GM18498 (cell line): Measurements from ENCODE around the gene SERINC3.
"Not testable (repeated sequence)": the region's sequence is repeated elsewhere in the genome, so short reads cannot be mapped to it uniquely, and the experiment has no call there.

ENCODE experiments used
- ATAC-seq: cut with Tn5 transposase; IDR thresholded peaks from one replicate; pipeline ENCODE4 v1.9.1; 2021; ENCODE audit warnings: mild to moderate bottlenecking, moderate library complexity; ENCODE audit not compliant: unreplicated experiment

SERINC3 gene

GRCh38 chr20:44494681-44495080 lies 27.2 kb downstream of the SERINC3 start:
- ATAC-seq, result no peak

GRCh38 chr20:44494266-44494665 lies 27.6 kb downstream of the SERINC3 start:
- ATAC-seq, result no peak

DNA sequence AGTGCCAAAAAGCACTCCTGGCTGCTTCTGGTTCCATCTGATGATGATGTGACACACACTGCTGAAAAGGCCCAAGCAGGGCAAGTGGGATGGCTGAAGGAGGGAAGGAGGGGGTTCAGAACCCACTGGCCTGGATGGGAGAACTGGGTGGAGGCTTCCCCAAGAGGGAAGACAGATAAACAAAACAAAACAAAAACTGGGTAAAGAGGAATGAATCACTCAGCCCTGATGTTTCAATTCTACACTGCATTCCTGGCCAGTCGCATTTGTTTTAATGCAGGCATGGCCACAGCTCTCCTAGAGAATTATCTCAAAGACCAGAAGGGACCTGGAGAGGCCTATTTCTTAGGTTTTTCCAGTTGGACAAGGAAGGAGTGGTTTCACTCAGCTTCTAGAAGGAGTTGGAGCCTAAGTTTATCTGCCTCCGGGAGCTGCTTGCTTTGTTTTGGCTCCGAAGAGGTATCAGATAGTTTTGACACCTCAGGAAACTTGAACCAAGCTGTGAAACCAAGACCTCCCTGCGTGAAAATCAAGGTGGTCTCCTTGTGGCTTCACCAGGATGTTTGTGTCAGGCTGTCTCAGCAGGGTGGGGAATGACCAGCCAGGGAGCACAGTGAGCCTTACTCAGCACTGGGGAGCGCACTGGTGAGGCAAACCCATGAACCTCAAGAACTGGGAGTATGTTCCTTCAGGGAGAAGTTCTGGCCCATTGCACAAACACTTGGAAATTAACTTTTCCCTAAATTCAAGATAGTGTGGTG lies 30.1 kb downstream of the SERINC3 start:
- no peak for ATAC-seq

GRCh38 chr20:44489931-44490330 lies 31.9 kb downstream of the SERINC3 start:
- no peak for ATAC-seq

DNA sequence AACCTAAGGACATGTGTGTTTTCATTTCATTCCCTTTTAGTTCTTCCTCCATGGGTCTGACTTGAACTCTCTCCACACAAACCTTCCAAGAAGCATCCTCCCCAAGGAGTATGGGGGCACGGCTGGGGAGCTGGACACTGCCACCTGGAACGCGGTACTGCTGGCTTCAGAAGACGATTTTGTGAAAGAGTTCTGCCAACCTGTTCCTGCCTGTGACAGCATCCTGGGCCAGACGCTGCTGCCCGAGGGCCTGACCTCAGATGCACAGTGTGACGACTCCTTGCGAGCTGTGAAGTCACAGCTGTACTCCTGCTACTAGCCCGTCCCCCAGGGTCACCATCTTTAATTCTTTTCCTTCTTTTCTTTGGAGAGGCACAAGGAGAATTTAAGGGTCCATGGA lies 32.6 kb downstream of the SERINC3 start:
- ATAC-seq, result no peak

DNA sequence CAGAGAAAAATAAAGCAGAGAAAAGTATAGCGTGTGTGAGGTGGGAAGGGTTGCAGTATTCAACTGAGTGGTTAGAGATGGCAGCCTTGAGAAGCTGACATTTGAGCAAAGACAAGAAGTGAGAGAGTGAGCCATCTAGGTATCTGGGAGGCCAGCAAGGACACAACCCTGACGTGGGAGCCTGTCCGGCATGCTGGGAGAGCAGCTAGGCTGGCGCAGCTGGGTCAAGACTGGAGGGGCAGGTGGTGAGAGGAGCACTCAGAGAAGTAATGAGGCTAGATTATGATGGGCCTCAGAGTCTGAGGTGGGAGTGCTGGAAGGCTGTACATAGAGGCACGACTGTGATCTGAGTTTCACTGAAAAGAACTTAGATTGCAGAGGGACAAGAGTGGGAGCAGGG lies 33.3 kb downstream of the SERINC3 start:
- no peak for ATAC-seq

DNA sequence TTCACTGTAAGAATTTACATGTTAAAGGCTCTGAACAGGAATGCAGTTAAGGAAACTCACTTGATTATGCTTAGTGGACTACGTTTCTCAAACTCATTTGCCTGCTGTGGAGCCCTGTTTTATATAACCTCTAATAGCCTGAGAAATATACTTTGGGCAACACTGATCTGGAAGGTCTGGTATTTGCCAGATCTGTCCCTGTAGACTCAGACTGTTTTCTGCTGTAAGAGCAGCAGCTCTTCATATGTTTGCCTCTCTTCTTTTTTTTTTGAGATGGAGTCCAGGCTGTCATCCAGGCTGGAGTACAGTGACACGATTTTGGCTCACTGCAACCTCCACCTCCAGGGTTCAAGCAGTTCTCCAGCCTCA lies 36.1 kb downstream of the SERINC3 start:
- no peak for ATAC-seq

GRCh38 chr20:44485078-44485829 lies 36.6 kb downstream of the SERINC3 start:
- ATAC-seq, result no peak

DNA sequence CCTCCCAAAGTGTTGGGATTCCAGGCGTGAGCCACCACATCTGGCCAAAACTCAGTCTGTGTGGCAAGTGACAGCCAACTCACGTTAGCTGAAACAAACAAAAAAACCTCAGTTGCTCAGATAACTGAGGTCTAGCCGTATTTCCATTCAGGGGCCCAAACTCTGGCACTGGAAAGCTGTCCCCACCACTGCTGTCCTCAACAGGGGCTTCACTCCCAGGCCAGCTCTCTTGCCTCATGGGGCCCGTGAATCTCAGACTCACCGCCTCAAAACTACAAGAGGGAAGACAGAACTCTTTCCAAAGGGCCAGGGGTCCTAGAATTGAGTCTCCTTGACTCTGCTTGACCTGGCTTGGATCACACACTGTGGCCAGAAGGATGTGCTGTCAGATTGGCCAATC lies 38.8 kb downstream of the SERINC3 start:
- no peak for ATAC-seq

DNA sequence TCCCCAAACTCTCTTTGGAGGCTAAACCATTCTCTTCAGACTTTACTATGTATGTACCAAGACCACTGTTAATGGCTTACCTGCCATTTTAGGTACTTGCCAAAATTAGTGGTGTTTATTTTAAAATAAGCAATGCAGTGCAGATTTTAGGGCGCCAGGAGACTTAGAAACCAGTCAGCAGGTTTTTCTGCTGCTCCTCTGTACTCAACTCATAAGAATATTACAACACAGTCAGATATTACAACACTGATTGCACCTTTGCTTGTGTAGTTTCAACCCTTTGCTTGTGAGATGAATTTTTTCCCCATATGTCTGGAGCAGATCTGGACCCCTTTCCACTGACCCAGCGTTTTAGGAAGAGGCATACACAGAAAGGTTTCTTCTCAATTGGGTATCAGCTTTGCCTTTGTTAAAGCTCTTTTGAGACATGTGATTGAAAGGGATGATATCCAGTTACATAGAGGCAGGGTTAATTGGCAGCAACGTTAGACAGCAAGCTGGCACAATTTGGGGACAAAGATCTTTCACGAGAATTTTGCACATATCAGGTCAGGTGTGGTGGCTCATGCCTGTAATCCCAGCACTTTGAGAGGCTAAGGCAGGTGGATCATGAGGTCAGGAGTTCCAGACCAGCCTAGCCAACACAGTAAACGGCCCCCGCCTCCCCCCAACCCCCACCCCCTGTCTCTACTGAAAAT lies 40.0 kb downstream of the SERINC3 start:
- no peak for ATAC-seq

DNA sequence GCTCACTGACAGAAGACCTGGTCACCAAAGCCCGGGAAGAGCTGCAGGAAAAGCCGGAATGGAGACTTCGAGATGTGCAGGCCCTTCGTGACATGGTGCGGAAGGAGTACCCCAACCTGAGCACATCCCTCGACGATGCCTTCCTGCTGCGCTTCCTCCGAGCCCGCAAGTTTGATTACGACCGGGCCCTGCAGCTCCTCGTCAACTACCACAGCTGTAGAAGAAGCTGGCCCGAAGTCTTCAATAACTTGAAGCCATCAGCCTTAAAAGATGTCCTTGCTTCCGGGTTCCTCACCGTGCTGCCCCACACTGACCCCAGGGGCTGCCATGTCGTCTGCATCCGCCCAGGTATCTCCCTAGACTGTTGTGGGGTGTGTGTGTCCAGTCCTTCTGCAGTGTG lies 41.8 kb downstream of the SERINC3 start:
- ATAC-seq, result no peak

GRCh38 chr20:44479643-44480042 lies 42.2 kb downstream of the SERINC3 start:
- no peak for ATAC-seq

- ATAC-seq, result no peak
Measured at GRCh38 chr20:44478206-44478605, 43.7 kb downstream of the SERINC3 start.

DNA sequence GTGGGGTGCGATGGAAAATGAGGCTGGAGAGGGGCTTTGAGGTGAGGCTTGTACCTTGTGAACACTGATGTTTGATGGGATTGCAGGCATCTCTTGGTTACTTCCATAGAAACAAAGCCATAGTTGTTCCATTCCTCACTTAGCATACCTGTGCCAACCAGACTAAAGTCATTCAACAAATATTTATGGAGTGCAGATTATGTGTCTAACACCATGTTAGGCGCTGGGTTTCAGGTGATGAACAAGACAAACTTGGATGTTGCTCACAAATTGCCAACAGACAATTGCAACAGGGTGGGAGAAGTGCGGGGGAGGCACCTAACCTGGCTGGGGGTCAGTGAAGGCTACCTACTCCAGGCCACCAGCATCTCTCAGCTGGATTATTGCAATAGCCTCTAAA lies 44.7 kb downstream of the SERINC3 start:
- no peak for ATAC-seq

GRCh38 chr20:44475694-44476560 lies 45.9 kb downstream of the SERINC3 start, which contains the start of gene TTPAL:
TTPAL (plus strand) TSS chr20:44475874; CDS start chr20:44480000, 4,126 bp downstream.
- peak; percentile 96 for ATAC-seq

GRCh38 chr20:44475372-44475693 lies 46.5 kb downstream of the SERINC3 start:
- no peak for ATAC-seq

- not testable (repeated sequence) for ATAC-seq
Measured at GRCh38 chr20:44472283-44472682, 49.6 kb downstream of the SERINC3 start.

DNA sequence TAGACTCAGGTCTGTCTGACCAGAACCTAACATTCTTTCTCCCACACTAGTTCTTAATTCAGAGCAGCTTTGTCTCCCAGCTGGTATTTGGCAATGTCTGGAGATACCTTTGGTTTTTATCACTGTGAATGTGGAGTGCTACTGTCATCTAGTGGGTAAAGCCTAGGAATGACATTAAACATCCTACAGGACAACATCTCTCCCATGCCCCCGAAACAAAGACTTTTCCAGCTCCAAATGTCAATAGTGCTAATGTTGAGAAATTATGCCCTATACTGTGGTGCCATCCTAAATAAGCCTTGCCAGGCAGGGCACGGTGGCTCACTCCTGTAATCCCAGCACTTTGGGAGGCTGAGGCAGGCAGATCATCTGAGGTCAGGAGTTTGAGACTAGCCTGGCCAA lies 50.4 kb downstream of the SERINC3 start:
- no peak for ATAC-seq

DNA sequence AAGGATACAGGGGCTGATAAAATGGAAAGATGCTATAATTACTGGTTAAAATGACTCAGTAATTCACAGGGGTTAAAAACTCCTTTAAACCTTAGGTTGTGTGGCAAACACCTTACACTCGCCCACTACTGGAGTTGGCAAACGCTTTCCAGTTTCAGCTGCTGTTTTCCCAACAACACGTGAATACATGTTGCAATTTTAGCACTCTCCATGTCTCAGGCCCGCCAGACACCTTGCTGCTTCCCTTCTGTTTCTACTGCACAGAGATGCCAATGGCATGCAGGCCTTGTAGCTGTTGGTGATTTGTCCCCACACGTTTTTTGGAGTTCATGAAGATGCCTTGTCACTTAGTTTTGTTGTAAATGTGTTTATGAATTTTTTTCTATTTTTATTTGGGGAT lies 51.5 kb downstream of the SERINC3 start:
- no peak for ATAC-seq

DNA sequence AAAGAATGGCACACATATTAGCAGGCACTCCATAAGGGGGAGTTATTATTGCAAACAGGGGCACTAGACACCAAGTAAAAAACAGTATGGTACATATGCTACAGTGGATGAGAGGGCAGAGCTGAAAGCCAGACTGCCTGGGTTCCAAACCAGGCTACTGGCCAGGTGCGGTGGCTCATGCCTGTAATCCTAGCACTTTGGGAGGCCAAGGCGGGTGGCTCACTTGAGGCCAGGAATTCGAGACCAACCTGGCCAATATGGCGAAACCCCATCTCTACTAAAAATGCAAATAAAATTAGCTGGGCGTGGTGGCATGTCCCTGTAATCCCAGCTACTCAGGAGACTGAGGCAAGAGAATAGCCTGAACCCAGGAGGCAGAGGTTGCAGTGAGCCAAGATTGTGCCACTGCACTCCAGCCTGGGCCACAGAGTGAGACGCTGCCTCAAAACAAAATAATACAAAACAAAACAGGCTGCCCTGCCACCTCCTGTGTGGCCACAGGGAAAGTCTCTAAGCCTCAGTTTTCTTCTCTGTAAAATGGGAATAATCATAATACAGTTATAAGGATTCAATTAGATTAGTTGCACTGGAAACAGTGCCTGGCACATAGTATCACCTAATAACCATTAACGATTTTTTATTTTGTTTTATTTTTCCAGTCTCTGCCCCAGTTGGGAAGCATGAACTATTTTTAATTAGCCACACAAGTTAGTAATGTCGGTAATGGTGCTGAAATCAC lies 53.7 kb downstream of the SERINC3 start:
- no peak for ATAC-seq
